NCI-H510A (cell line): Measurements from ENCODE around the gene TBC1D17.

Experiments
- DNase-seq: peaks from one replicate; lab custom pipeline; 2025; lab: John Stamatoyannopoulos, UW

Gene TBC1D17

DNA sequence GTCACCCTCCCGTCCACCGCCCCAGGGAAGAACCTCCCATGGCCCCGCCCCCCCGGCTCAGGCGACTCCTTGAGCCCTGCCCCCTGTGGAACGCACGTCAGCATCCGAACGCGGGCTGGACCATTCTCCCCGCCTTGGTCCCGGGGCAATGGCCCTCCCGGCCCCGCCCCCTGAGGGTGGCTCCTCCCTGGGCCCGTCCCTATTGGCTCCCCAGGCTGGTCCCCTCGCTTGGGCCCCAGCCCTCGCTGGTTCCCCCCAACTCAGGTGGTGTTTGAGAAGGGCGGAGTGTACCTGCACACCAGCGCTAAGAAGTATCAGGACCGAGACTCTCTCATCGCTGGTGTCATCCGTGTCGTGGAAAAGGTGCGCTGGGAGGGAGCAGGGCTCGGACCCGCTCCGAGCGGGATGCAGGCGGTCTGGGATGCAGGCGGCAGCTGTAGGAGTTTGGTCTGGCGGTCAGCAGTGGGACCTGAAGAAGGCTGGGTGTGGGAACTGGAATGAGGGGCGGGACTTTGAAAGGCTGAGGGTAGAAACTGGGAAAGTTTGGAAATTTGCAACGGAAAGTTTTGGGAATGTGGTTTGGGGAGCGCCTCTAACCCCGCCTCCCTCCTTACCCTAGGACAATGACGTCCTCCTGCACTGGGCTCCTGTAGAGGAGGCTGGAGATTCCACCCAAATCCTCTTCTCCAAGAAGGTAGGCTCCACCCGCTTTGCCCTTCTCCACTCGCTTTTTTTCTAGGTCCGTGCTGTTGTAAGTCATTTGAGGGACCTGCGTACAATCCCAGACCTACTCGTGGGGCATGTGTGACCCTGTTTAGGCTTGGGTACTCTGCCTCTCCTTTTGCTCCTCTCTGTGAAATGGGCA is 609 bp downstream of the TBC1D17 start:
- DNase-seq, result peak; percentile 97

DNA sequence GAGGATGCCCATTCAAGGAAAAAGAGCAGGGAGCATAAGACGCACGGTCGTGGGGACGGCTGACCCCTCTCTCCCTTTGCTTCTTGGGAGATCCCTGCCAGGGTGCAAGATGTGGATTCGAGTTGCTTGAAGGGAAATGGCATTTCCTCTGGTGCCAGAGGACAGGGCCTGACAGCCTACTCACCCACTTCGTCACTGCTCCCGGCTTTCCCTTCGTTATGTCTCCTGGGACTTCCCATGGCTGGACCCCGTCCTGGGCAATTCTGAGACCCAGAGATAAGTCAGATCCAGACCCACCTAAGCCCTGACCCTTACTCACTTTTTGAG is 1.2 kb downstream of the TBC1D17 start:
- DNase-seq, result no peak

DNA sequence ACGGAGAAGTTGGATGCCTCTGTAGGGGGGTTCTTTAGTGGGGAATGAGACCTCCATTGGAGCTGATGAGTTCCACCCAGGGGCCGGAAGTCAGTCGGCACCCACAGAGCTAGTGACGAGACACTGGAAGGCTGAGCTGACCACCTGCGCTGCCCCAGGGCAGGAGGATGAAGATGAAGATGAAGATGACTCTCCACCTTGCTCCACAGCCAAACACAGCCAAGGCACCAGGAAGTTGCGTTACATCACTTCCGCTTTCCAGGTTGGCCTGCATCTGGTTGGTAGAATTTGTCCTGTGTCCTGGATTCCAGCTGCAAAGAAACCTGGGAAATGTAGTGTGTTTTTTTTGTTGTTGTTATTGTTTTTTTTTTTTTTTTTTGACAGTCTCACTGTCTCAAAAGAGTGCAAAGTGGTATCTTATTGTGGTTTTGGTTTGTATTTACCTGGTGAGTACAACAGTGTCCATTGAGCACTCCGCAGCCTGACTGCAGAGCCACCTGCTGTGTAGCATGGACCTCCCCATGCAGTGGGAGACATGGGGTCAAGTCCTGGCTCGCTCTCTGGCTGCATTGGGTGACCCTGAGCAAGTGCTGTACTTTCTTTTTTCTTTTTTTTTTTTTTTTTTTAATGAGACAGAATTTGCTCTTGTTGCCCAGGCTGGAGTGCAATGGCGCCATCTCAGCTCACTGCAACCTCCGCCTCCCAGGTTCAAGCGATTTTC is 1.9 kb downstream of the TBC1D17 start:
- no peak for DNase-seq

DNA sequence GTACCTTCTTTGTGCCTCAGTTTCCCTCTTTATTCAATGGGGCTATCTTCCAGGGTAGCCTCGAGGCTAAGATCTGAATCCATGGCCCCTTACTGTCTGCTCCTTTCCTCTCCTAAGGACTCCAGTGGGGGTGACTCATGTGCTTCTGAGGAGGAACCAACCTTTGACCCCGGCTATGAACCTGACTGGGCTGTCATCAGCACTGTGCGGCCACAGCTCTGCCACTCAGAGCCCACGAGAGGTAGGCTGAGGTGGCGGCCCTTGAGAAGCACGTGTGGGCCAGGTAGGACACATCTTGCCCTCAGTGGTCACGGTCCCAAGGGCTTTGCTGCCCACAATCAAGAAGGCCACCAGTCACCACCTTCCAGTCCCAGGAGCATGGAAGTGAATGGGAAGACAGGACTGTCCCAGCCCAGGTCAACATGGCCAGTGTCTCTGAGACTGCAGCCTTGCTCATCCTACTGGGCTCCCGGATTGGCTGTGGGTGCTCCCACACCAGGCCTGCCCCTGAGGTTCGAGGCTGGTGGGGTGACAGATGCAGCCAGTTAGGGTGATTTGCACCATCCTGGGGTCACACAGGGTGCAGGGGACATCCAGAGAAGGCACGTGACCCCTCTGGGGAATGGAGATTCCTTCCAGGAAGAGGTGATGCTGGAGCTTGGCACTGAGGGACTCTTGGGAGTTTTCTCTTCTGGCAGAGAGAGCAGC is 2.8 kb downstream of the TBC1D17 start:
- no peak for DNase-seq

DNA sequence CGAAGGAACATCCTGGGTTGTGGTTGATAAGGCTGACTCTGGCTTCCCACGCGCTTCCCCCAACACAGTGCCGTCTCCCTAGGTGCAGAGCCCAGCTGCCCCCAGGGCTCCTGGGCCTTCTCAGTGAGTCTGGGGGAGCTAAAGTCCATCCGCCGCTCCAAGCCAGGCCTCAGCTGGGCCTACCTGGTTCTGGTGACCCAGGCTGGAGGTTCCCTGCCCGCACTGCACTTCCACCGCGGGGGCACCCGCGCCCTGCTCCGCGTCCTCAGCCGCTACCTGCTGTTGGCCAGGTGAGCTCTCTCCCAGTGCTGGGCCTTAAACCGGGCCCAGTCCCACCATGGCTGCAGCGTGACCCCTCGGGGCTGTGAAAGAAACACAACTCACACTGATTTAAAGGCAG is 3.7 kb downstream of the TBC1D17 start:
- DNase-seq, result no peak

DNA sequence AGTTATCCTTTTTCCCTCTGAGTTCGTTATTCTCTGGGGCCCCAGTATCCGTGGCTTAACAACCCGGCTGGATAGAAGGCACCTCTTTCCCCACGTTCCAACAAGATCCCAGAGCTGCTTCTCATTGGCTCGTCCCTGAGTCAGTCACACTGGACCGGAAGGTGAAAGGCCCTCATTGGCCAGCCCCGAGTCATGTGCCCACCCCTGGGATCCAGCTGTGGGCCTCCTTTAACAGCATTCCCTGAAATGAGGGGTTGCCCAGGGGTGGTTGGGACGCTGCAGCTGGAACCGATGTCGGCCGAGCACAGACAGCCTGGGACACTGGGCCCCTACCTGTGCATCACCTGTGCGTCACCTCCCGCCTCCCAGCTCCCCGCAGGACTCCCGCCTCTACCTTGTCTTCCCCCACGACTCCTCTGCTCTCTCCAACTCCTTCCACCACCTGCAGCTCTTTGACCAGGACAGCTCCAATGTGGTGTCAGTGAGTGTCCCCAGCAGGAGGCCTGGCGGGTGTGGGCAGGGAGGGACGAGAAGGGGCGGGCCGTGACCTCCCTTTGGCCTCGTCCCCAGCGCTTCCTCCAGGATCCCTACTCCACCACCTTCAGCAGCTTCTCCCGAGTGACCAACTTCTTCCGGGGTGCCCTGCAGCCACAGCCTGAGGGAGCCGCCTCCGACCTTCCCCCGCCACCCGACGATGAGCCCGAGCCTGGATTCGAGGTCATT is 4.3 kb downstream of the TBC1D17 start:
- DNase-seq, result no peak

DNA sequence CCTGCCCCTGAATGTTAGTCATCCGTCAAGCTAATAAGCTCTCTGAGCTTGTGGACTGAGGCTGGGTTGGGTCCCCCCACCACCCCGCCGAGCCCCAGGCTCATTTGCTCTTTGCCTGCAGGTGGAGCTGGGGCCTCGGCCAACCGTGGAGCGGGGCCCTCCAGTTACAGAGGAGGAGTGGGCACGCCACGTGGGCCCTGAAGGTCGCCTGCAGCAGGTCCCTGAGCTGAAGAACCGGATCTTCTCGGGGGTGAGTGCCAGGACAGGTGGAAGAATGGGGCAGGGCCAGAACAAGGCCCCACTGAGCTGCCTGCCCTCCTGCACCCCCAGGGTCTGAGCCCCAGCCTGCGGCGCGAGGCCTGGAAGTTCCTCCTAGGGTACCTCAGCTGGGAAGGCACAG is 5.1 kb downstream of the TBC1D17 start:
- DNase-seq, result no peak

DNA sequence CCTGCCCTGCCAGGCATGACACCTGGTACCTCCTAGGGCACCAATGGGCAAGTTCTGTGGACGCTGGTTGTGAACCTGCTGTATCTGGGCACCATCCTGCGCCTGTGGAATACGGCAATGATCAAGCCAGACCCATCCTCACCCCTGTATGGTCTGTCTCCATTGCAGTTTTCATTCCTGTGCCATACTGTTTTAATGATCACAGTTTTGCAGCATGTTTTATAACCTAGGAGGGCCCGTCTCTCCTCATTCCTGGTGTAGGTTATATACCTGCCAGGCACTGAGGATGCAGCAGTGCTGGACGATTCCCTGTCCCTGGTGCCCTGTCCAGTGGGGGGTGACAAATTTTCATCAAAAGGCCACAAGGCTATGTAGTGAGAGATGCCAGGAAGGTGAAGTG is 5.6 kb downstream of the TBC1D17 start:
- no peak for DNase-seq

DNA sequence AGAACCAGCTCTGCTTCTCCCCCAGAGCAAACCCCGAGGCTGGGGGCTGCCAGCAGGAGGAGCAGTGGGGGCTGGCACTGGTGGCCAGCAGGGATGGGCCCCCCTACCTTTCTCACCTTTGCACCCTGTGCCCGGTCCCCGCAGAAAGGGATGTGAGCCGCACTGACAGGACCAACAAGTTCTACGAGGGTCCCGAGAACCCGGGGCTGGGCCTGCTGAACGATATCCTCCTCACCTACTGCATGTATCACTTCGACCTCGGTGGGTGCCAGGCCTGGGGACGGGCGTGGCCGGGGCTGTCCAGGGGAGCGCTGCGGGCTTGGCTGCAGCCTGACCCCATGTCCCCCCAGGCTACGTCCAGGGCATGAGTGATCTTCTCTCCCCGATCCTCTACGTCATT is 6.6 kb downstream of the TBC1D17 start:
- DNase-seq, result no peak

DNA sequence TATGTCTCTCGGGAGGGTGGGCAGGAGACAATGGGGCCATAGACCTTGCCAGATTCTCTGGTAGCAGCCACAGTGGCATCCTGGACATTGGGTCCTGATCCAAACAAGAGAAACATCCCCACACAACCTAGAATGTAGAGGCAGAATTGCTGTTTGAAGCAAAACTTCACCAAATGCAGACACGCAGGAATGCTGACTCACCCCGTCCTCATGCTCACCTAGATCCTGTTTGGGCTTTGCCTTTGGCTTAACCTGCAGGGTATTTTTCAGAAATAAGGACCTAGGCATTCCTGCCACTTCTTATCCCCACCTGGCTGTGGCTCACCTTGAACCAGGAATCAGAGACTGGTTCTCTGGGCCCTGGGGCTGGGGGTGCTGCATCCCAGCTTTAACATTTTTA is 7.3 kb downstream of the TBC1D17 start:
- DNase-seq, result no peak

DNA sequence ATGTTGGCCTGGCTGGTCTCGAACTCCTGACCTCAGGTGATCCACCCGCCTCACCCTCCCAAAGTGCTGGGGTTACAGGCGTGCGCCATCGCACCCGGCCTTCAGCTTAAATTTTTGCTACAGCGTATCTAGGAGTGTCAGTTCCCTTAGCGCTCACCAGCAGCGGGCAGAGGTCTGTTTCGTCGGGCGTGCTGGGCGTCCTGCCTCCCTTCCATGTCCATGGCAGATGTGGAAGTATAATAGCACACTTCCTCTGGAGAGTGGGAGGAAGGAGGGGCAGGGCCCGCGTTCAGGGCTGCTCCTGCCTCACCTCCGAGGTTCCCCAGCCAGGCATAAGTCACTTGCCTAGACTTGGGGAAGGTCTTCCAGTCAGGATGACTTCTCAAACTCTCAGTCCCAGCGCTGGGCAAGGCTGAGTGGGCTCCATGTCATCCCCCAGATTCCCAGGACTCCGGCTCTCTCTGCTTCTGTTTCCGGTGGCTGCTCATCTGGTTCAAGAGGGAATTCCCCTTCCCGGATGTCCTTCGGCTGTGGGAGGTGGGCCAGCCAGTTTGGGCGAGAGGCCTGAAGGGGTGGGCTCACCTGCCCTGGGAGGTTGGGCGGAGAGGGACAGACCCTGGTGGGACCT is 9.6 kb downstream of the TBC1D17 start:
- DNase-seq, result no peak

DNA sequence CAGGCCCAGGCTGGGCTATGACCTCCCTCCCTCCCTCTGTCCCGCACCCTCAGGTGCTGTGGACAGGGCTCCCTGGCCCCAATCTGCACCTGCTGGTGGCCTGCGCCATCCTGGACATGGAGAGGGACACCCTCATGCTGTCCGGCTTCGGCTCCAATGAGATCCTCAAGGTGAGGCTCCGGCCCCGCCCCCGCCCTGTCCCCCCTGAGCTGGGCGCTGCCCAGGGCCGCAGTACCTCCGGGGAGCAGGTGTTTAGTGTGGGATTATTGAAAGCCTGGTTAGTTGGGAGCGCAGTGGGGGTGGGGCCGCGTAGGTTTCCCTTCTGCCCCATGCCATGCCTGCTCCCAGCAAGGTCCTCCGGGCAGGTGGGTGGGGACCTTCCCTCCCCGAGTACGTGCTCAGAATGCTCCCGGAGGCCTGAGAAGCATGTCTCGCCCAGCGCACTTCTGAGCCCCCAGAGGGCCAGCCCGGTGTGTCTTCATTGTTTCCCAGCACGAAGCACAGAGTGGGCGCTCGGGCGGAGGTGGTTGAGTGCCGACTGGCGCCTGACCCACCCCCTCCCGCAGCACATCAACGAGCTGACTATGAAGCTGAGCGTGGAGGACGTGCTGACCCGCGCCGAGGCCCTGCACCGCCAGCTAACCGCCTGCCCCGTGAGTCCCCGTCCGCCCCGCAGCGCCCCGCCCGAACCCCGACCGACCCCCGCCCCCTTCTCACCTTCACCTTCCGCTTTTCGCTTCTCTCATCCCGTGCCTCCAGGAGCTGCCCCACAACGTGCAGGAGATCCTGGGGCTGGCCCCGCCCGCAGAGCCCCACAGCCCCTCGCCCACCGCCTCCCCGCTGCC is 10.4 kb downstream of the TBC1D17 start:
- DNase-seq, result peak; percentile 32

DNA sequence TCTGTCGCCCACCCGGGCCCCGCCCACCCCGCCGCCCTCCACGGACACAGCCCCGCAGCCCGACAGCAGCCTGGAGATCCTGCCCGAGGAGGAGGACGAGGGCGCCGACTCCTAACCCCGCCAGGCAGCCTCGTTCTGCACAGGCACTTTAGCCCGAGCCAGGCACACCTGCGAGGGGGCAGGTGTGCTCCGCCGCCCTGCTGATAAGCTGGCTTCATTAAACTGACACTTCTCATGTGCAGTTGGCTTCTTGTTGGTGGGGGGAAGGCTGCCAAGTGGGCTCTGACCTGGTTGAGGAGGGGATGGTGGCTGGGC is 11.0 kb downstream of the TBC1D17 start:
- DNase-seq, result peak; percentile 40

DNA sequence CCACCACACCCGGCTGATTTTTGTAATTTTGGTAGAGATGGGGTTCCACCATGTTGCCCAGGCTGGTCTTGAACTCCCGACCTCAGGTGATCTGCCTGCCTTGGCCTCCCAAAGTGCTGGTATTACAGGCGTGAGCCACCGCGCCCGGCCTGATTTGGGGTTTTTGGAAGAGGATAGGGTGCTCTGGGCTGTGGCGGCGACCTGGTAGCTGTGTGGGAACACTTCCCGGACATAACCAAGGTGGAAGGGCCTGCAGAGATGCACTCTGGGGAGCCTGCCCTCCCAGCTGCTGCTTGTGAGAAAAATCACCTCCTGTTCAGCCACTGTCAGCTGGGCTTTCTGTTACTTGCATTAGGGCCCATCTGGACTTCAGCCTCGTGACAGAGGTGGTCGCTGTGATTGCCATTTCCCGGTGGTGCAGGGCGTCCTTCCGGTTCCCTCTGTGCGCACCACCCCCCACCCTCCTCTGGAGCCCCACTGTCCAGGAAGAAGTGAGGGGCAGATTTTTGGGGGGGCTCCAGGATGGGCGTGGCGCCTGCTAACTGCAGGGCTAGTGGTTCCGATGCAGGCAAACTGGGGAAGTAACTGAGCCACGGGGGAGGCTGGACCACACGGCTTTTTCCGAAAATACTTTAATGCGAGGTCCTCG is 11.7 kb downstream of the TBC1D17 start:
- DNase-seq, result no peak

DNA sequence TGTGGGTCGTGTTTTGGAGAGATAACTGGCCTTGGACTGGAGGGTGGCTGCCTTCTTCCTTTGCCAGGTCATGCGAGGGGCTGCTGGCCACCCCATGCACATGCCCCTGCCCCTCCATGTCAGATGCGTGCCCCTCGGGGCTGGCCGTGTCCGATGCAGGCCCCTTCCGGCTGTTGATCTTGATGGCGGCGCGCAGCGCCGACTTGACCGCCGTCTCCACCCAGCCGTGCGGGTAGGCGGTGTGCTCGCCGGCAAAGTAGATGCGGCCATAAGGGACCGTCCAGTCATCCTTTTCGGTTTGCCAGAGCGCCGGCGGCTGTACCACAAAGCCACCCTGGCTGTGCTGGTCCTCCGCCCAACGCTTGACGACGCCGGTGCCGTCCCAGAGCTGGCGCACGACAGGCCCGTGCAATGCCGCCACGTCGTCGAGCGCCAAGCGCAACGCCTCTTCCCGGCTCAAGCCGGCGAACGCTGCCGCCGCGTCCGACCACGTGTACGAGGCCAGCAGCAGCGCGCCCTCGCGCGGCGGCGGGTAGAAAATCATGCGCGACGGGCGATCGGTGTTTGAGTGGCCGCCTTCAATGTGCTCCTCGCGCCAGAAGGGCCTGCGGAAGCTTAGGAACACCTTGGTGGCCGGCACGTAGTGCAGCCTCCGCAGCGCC is 12.3 kb downstream of the TBC1D17 start:
- DNase-seq, result no peak

DNA sequence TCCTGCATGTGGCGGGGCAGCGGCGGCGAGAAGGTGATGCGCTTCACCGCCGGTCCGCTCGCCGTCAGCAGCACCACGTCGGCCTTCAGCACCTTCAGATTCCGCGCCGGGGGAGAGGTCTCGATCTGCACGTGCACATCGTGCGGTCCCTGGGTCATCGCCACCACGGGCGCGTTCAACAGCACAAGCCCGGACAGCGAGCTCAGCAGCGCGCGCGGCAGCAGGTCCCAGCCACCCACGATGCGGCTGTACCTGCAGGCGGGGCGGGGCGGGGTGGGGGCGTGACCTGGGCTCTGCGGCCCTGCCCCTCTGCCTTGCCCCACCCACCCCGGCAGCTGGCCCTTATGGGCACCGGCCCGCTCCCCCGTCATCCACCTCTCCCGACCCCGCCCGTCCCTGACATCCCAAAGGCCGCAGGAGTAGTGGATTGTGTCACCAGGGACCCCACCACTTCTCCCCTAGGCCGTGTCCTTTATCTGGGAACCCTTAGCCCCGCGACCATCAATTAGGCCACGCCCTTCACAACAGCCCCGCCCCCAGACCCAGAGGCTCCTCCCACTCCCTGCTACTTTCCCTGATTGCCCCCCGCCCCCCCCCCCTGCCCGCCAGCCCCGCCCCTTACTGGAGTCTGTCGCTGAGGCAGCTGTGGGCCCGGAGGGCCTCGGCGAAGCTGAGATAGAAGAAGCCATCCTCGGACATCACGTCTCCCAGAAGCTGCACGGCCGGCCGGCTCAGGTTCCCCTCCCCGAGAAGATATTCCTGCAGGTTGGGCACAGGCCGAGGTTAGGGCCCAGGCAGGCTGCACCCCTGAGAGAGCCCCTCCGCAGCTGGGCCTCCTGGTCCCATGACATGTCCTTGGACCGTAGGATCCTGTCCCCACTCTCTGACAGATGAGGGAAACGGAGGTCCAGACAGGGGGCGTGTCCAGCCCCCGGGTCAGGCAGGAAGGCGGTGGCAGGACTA is 13.1 kb downstream of the TBC1D17 start:
- no peak for DNase-seq

DNA sequence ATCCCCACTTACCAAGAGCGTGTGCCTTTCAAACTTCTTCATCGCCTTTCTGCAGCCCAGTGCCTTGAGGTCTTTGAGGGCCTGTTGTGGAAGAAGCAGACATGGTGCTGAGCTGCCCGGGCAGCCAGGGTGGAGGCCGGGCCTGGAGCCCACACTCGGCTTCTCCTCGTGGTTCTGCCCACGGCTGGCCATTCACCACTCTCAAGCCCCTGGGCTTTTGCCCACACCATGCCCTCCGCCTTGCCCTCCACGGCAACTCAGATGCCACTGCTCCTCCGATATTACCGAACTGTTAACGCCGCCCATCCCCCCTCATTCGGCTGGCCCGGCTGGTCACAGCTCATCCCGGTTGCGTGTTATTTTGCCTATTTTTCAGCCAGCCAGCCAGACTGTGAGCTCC is 13.9 kb downstream of the TBC1D17 start:
- no peak for DNase-seq

DNA sequence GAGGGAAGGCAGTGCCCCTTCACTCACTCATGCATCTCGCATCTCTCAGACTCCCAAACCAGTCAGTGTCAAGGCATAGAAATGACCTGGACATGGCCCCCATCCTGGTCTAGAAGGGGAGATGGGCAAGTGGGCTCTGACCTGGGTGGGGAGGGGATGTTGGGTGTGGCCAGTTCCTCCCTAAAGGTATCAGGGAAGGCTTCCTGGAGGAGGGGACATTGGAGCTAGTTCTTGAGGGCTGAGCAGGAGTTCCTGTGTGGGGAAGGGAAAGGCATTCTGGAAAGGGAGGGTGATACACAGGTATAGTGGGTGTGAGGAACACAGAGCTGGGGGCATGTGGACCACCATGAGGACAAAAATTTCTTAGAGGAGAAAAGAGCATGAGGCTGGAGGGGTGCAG is 15.2 kb downstream of the TBC1D17 start:
- no peak for DNase-seq
